Right lobe of liver (tissue), 4 donors: ENCODE results near the gene MAP3K14.

Source experiments
- POLR2A ChIP-seq: fragments of 450-650 bp; IDR thresholded peaks from one replicate; pipeline ENCODE4 v1.6.1; 2017; ENCODE audit warnings: antibody characterized with exemption, mild to moderate bottlenecking
- TF ChIP-seq, protein P1 (sequence below), 4 donors: fragments of 200-600 bp in 3 of 4; fragments of 450-650 bp in 1 of 4; IDR thresholded peaks; one replicate each; pipeline versions ENCODE4 v1.5.1 to v1.8.0; 2016 to 2022; ENCODE audit warnings: antibody characterized with exemption in 4 of 4, mild to moderate bottlenecking in 2 of 4
- donor health status: DM: no; HTN: no; CAD: no.
- donor health status: DM: no; HTN: no; CAD: no.
- donor health status: DM: no; HTN: yes; CAD: no.

GRCh38 chr17:45317111-45317928 is 500 bp upstream of the MAP3K14 start:
- TF ChIP-seq, protein P1, sequence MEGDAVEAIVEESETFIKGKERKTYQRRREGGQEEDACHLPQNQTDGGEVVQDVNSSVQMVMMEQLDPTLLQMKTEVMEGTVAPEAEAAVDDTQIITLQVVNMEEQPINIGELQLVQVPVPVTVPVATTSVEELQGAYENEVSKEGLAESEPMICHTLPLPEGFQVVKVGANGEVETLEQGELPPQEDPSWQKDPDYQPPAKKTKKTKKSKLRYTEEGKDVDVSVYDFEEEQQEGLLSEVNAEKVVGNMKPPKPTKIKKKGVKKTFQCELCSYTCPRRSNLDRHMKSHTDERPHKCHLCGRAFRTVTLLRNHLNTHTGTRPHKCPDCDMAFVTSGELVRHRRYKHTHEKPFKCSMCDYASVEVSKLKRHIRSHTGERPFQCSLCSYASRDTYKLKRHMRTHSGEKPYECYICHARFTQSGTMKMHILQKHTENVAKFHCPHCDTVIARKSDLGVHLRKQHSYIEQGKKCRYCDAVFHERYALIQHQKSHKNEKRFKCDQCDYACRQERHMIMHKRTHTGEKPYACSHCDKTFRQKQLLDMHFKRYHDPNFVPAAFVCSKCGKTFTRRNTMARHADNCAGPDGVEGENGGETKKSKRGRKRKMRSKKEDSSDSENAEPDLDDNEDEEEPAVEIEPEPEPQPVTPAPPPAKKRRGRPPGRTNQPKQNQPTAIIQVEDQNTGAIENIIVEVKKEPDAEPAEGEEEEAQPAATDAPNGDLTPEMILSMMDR (IDR thresholded peaks at IDR 0.05), result no peak
- no peak for TF ChIP-seq POLR2A
